HG03103 (cell line): ENCODE measurements around the gene TBC1D5.
"Not testable (repeated sequence)": the region's sequence is repeated elsewhere in the genome, so short reads cannot be mapped to it uniquely, and the experiment has no call there.

ENCODE experiments used
- ATAC-seq: cut with Tn5 transposase; IDR thresholded peaks from one replicate; pipeline ENCODE4 v1.9.1; 2021; ENCODE audit warnings: low read depth; ENCODE audit not compliant: unreplicated experiment

The TBC1D5 gene

DNA sequence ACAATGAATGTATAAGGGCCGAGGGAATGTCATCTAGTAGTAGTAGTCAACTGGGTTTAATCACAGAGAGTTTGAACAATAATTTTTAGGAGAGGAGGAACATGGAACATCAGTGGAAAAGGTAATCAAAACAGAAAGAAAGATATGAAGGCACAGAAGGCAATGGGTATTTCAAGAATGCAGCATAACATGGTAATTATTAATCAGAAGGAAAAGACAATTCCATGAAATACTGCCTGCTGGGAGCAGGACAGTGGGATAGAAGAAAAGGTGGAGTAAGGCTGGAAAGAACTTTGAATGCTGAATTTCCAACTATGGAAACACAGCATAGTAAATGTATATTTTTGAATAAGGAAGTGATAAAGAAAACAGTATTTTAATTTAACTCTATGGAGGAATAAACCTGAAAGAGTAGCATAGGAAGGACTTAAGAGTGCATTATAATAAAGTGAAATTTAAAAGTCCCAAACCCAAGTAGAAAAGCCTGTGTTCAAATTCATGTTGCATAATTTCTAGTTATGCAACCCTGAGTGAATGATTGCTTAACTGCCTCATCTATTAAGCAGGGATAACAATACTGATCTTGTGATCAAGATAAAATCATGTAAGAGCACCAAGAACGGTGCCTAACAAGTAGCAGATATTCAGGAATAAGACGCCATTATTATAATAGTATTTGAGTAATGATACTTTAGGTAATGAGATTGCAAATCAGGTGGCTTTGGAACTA lies 357.7 kb downstream of the TBC1D5 start:
- no peak for ATAC-seq

DNA sequence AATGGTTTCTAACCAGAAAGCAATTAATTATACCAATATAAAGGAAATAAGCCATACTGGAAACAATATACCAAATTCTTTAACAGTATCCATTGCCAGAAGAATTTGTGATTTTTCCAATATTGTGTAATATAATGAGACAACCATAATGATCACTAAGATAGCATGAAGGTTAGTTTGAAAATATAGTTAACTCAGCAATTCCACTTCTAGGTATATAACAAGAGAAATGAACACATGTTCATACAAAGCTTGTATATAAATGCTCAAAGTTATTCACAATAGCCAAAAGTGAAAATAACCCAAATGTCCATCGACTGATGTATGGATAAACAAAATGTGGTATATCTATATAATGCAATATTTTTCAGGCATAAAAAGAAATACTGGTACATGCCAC lies 369.1 kb downstream of the TBC1D5 start:
- ATAC-seq, result no peak

DNA sequence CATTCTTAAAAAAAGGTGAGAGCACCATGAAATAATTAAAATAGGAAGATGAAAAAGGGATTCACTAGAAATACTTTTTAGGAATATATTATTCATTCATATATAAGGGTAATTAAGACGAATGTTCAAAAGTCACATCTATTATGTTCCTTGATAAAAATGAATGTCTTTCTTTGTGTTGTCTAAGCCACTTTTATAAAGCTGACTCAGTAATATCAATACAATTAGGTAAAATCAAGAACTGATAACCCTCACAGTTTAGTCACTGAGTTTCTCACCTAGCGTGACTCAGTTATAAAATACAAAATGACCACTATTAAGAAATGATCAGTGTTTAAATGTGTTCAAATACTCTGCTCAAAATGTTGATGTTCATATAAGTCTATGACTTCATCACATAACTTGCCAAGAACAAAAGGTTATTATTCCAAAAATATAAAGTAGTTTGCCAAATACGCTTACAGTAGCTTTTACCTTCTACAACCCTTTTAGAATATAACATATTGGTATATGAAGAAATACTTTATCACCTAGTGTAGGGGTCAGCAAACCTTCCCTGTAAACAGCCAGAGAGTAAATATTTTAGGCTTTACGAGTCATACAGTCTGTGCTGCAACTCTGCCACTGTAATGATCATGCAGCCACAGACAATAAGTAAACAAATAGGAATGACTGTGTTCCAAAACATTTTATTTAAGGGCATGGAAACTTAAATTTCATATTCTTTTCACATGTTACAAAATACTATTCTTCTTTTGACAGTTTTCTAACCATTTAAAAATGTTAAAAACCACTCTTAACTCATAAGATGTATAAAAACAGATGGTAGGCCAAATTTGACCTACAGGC lies 369.8 kb downstream of the TBC1D5 start:
- no peak for ATAC-seq

DNA sequence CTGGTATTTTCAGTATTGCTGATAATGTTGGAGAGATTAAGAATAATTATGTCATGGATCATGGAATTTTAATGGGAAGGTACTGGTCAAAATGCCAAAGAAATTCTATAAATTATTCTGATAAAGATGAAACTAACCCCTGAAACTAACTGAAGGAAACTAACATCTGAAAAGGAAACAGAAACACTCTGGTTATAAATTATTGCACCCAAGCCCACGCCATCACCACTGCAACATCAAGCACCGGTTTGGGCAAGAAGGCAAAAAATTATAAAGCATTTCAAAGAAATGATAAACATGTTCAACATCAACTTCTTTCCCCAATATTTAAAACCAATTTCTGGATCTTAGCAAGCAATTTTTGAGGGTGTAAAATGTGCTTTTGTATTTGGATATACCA lies 372.5 kb downstream of the TBC1D5 start:
- no peak for ATAC-seq

DNA sequence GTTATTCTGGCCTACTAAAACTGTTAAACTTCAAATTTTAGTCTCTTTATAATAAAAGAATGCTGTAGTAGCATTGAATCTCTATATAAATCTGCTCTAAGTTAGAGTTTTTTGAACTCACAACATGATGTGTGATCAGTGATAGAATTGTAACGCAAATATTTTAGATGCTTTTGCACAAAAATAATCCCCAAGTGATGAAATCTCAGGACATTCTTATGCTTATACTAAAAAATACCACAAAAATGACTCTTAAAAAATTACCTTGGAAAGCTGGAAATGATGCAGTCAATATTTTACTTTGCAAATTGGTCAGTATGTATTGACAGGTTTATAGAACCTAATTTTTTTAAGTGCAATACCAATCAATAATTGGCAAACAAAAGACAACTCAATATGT lies 375.3 kb downstream of the TBC1D5 start:
- ATAC-seq, result no peak

DNA sequence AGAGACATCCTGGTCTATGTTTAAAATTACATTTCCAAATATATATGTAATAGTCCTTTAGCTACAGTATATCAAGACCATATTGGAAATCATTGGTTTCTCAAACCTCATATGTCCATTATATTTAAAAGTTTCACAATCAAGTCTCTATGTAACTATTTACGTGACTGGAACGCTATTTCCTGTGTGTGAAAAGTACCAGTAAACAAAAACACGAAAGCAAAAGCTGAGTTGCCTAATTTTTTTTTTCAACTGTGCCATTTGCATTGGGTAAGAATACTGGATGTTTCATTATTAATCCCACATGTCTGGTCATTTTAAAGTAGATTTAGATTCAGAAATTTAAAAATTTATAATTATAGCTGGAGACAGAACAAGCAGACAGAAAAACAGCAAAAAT lies 381.4 kb downstream of the TBC1D5 start:
- ATAC-seq, result no peak

DNA sequence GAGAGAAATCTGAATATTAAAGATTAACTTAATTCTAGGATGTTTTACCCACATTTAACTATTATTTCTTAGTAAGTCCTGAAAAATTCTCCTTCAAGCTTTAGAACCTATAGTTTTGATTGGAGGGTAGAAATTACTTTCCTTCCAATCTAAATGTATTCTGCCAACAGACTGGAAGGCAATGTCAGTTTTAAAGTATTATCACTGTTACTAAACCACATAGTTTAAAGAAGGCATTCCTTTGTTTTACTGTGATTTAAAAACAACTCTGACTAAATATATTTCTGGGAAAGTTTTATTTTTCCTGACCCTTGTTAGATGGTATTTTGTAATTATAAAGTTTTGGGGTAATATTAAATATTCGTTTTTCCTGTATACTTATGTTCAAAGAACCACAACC lies 382.5 kb downstream of the TBC1D5 start:
- ATAC-seq, result no peak

DNA sequence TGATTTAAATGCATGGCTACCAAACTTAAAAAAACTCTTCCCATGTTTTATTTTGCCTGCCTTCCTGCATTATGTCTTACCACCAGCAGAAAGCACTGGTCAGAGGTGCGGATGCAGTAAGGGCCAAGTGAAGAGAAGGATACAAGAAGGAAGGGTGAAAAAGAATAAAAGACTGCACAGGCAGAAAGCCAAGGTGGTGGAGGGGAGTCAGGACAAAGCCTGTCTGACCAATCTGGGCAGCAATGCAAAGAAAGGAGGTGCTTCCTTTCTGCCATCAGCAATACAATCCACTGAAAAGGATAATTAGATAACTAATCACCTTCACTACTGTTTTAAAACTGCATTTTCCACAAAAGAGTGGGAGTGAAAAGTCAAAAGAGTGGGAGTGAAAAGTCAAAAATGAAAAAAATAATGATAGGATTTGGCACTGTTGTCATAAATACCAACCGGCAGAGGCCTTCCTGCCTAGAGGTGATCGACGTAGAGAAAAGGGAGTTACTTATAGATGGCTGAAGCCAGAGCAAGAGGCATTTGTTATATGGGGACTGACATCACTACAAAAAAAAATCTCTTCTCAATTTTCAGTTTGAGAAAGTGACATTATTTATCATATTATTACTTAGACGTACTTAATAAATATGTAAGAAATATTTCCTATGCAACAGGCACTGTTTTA lies 385.3 kb downstream of the TBC1D5 start:
- ATAC-seq, result no peak

DNA sequence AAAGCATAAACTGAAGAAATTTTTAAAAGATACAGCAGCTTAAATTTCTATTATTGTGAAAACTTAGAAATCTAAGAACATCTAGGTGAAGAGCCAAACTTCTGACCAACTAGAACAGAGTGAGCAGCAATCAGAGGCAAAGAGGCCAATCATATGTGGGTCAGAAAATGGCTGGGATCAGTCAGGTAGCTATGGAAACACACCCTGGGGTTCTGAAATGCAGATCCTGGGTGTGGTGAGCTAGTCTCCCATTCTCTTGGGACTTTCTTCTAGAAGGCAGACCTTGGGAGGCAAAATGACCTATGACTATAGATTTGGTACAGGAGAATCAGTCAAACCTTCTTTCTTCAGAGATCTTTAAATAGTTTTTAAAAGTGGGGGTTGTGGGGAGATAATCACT lies 385.8 kb downstream of the TBC1D5 start:
- no peak for ATAC-seq

DNA sequence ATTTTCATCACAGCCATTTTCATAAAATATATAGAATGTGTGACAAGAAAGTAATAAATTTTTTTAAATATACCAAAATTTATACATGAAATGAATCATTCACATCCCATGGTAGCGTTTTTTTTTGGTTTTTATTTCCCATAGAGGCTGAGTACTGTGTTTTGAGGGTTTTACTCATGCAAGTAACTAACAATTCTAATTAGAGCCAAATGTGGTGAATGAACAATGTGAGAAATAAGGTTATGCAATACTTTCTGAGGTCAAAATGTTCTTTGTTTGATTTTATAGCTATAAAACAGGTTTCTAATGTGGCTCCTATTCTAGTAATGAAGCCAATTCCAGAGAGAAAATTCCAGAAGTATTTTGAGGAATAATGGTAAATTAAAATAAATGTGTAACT lies 386.8 kb downstream of the TBC1D5 start:
- ATAC-seq, result no peak

DNA sequence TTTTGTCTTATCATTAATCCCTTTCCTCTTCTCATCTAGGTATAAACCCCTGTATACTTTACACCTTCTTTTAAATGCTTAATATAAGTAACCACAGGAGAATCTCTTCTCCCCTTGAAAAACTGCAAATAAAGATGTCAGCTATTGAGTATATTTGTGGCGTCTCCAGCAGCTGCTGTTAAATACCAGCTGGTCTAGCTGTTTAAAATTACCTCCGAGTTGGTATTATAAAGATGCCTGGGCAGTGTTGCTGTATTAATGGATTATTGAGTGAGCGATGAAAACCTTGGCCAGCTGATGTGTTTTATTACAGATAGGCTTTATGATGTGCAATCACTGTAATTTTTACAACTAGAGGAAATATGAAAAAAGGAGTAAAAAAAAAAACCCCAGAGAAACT lies 388.1 kb downstream of the TBC1D5 start:
- no peak for ATAC-seq

DNA sequence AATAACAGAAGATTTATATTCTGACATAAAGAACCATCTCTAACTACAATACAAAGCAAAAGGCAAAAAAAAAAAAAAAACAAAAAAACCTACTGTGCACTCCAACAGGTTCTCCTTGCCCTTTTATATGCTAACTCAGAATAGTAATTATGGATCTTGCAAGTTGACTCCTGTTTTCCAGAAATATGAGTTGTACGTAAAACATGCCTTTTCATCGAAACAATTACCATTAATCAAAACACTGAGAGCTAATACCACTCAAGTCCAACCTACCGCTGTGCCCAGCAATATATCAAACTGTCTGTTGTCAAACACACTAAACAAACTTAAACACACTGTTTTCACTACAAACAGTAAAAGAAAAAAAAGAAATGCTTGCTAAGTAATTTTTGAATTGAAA lies 389.8 kb downstream of the TBC1D5 start:
- no peak for ATAC-seq

DNA sequence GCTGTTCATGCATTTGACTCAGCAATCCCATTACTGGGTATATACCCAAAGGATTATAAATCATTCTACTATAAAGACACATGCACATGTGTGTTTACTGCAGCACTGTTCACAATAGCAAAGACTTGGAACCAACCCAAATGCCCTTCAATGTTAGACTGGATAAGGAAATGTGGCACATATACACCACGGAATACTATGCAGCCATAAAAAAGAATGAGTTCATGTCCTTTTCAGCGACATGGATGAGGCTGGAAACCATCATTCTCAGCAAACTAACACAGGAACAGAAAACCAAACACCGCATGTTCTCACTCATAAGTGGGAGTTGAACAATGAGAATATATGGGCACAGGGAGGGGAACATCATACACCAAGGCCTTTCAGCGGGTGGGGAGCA lies 391.2 kb downstream of the TBC1D5 start:
- ATAC-seq, result not testable (repeated sequence)

DNA sequence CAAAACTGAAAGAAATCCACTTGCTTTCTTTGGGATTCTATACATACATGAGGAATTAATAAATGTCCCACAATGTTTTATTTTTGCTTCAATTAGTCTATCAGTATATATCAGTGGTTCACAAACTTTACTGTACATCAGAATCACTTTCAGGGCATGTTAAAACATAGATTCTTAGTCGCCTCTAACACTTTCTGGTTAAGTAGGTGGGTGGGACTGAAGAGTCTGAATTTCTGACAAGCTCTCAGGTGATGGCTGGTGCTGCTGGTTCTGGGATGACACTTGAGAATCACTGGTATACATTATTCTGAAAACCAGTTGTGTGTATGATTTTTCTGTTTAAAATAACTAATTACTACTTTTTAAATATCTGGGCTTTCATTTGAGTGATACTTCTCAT lies 393.3 kb downstream of the TBC1D5 start:
- no peak for ATAC-seq

DNA sequence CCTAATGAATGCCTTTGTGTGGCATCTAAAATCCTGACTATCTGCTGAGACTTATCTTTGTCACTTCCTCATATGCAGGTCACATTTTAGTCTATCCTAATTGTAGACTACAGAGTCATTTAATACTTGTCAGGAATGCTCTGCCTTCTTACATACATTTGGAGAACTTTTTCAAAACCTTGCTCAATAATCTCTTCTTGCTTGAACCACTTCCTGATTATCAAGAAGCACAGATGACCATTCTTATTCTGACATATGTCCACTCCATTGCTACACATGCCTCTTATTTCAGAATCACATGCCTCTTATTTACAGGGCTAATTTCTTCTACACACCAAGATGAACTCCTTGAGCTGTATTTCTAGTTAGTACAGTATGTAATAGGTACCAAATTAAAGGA lies 400.3 kb downstream of the TBC1D5 start:
- ATAC-seq, result no peak

DNA sequence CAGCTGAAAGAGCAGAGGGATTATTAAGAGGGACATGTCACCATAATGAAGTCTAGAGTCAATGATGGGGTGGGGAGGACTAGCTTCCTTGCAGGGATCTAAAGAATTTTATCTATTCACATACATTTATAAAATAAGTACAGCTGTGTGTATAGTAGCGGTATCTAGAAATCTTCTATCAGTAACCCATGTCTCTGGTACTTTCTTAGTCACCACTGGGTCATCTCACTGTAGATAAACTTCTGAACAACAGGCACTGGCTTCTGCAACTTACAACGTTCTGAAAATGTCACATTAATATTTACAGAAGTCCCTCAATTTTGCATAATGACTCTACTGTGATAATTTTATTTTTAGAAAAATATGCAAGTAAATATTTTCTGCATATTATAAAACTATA lies 401.7 kb downstream of the TBC1D5 start:
- ATAC-seq, result no peak

DNA sequence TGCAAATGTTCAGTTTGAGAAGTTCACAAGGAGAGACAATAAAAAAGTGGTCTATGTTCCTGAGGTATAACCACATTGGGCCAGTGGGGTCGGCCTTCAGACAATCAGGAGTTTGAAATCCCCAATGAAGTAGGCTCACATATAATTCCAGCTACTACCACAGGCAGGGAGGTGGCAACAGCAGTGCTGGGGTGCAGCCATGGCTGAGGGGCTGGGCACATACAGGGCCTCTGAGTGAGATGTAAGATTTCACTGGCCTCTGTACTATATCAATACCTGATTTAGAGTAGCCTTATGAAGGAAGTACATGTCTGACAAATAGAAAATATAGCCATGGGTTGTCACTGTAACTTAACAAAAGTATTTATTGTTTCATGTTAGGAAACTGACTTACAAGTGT lies 402.2 kb downstream of the TBC1D5 start:
- ATAC-seq, result no peak

DNA sequence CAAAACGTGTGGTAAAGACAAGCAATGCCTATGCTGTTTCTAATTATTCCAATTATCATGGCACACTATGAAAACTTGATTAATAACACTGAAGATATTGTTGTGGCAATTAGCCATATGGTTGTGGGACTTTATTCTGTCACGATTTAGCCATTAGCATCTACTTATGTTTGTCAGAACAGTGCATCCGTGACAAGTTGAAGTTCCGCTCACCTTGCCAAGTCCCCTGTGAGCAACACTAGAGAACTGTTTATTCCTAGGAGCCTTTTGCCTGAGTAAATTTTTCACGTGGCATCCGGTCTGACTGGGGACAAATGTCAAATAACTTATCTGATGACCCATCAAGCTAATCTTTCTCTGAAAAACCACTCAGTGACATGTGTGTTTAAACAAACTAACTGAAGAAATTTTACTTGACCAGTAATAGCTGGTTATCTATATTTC lies 403.3 kb downstream of the TBC1D5 start:
- no peak for ATAC-seq

DNA sequence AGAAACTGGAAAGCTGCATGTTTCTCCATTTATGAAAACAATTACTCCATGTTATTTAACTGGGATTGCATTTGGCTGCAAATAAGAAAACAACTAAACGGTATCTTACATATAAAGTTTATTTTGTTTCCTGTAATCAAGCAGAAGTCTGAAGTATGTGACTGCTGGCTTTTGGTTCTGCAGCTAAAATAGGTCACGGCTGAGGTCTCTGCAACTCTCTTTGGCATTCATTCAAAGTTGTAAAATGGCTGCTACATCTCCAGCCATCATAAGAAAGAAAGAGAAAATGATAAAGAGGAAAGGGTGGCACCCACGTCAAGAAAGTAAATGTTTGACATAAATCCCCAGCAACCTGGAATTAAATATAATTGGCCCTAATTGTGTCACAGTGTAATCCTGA lies 406.1 kb downstream of the TBC1D5 start:
- no peak for ATAC-seq

DNA sequence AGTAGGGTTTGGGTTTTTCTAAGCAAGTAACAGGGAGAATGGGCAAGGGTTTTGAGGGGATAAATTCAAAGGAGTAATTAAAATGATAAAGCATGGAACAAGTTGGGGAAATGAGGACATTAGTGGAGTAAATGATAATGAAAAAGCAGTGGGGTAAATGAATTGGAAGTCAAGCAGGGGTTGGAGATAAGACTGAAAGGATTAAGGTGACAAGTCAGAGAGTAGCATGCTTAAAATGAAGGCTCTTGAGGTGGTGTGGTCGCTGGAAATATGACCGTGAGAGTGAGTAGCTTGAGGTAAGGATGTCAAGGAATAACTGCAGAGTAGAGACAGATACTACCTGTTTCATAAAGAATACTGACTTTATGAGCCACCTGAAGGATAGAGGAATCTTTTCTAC lies 408.5 kb downstream of the TBC1D5 start:
- ATAC-seq, result no peak

DNA sequence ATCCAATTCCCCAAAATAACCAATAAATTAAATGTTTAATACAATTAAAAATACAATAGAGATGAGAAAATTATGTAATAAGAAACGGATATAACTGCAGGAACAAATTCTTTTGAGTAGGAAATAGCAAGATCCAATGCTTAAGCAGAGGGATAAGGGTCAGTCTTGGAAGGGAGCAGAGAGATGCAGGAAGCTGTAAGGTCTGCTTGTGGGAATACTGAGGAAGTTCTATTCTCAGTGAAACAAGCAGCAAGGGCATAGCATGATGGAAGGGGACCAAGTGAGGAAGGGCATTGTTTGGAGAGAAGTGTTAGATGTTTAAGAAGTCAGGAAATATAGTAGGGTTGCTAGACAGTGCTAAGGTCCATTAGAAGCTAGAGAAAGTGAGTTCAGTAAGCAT lies 409.0 kb downstream of the TBC1D5 start:
- ATAC-seq, result no peak

DNA sequence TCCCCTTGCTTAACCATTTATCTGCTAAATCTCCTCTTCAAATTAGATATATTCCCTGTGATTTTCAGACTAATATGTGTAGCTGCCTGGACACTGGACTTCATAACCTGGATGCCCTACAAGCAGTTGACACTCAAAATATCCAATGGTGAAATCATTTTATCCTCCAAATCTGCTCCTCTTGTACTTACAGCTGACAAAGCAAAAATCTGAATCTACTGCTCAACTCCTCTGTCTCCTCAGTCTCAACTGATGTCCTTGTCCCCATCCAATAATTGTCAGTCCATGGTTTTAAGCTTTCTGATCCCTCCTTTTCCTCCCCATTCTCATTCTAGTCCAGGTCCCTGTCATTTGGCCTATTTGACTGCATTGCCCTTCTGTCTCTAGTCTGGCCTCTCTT lies 411.8 kb downstream of the TBC1D5 start:
- ATAC-seq, result no peak
